MM.1S (cell line): ENCODE measurements around the gene SMOC2.

Source experiments
- DNase-seq: peaks from one replicate; pipeline ENCODE4 v3.0.0-alpha.2; 2015
- H2AFZ ChIP-seq: fragments of 300-600 bp; sonication (generic); 2 replicates; pipeline ENCODE4 v1.6.0; 2016; ENCODE audit warnings: antibody characterized with exemption, low read length
- H3F3A ChIP-seq: fragments of 300-600 bp; sonication (generic); 2 replicates; pipeline ENCODE4 v1.6.1; 2016; ENCODE audit warnings: mild to moderate bottlenecking, antibody characterized with exemption, low read length, moderate library complexity, mixed read lengths; ENCODE audit not compliant: insufficient read depth
- H3K27ac ChIP-seq: fragments of 300-600 bp; sonication (generic); 2 replicates; pipeline ENCODE4 v1.5.1; 2016; ENCODE audit warnings: mild to moderate bottlenecking, low read length
- H3K27me3 ChIP-seq: fragments of 300-600 bp; sonication (generic); replicated peaks from 2 replicates; pipeline ENCODE4 v1.6.0; 2016; ENCODE audit warnings: low read length; ENCODE audit not compliant: insufficient read depth
- H3K36me3 ChIP-seq: fragments of 300-600 bp; sonication (generic); replicated peaks from 2 replicates; pipeline ENCODE4 v1.6.1; 2016; ENCODE audit warnings: mild to moderate bottlenecking, low read length, mixed read lengths; ENCODE audit not compliant: insufficient read depth
- H3K4me1 ChIP-seq: fragments of 300-600 bp; sonication (generic); 2 replicates; pipeline ENCODE4 v1.6.1; 2016; ENCODE audit warnings: low read length, mixed read lengths
- H3K4me2 ChIP-seq: fragments of 300-600 bp; sonication (generic); 2 replicates; pipeline ENCODE4 v1.6.0; 2016; ENCODE audit warnings: low read depth, low read length
- H3K4me3 ChIP-seq: fragments of 300-600 bp; sonication (generic); 2 replicates; pipeline ENCODE4 v1.5.1; 2016; ENCODE audit warnings: low read length, mixed read lengths
- H3K79me2 ChIP-seq: fragments of 300-600 bp; sonication (generic); 2 replicates; pipeline ENCODE4 v1.6.1; 2016; ENCODE audit warnings: mixed run types, low read length, mixed read lengths
- H3K9ac ChIP-seq: fragments of 300-600 bp; sonication (generic); 2 replicates; pipeline ENCODE4 v1.6.1; 2016; ENCODE audit warnings: low read length, mixed read lengths
- H3K9me2 ChIP-seq: fragments of 300-600 bp; sonication (generic); replicated peaks from 2 replicates; pipeline ENCODE4 v1.6.1; 2016; ENCODE audit warnings: mild to moderate bottlenecking, low read length, mixed read lengths; ENCODE audit not compliant: insufficient read depth
- H3K9me3 ChIP-seq: fragments of 300-600 bp; sonication (generic); replicated peaks from 2 replicates; pipeline ENCODE4 v1.6.1; 2016; ENCODE audit warnings: mild to moderate bottlenecking, low read length, mixed read lengths; ENCODE audit not compliant: insufficient read depth
- H4K20me1 ChIP-seq: fragments of 300-600 bp; sonication (generic); 2 replicates; pipeline ENCODE4 v1.6.1; 2016; ENCODE audit warnings: mild to moderate bottlenecking, low read length, moderate library complexity, mixed read lengths; ENCODE audit not compliant: insufficient read depth
- EZH2 ChIP-seq: fragments of 300-600 bp; sonication (generic); optimal IDR thresholded peaks from 2 replicates; pipeline ENCODE3; 2017; ENCODE audit warnings: low read depth, mild to moderate bottlenecking, antibody characterized with exemption, low read length, mixed read lengths
- EZH2phosphoT487 ChIP-seq: fragments of 300-600 bp; sonication (generic); IDR thresholded peaks from 2 replicates; pipeline ENCODE4 v1.6.1; 2018; ENCODE audit warnings: antibody characterized with exemption, low read length
- TF ChIP-seq, protein P1 (sequence below): fragments of 300-600 bp; sonication (generic); IDR thresholded peaks from 2 replicates; pipeline ENCODE4 v1.5.1; 2016; ENCODE audit warnings: antibody characterized with exemption, low read length, mixed read lengths

The SMOC2 gene

DNA sequence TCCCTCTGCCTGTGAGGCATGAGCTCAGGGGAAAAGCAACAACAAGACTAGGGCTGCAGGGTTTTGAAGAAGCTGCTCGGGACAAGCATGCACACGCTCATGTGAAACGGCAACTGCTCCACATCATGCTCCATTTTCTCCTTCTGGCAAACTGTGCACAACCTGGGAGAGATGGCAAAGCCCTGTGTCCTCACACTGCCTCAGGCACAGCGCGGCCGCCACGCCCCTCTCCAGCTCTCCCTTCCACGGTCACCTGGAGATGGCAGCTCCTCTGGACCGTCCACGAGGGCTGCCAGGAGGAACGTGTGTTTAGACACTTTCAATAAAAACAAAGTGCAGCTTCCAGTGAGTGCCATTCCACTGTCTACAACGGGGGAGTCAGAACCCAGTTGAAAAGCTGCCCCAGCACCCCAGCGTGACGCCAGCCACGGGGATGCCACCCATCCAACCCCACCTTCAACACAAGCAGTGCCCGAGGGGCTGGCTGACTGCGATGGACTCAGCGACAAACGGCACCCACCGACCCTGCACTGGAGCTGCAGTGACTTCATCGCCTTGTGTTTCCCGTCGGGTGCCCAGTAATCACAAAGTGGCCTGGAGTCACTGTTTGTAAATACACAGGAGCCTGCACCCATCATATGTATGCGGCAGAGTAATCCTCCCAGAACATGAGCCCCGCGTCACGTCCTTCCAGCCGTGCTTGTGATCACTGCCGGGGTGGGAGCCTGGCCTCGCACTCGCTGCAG, 16.1 kb downstream of the SMOC2 start:
- Histone ChIP-seq H3K4me2 (no peak overlapping the region), H3K27ac (no peak overlapping the region), H3K79me2 (no peaks in the 10 kb centered on the region), H3K4me1 (no peaks in the 10 kb centered on the region), H3K9me2 (no peaks in the 10 kb centered on the region), H3F3A (no peaks in the 10 kb centered on the region), H3K36me3 (no peaks in the 10 kb centered on the region), H3K27me3 (no peaks in the 10 kb centered on the region), H3K4me3 (no peak overlapping the region), H3K9ac (no peak overlapping the region), H3K9me3 (no peaks in the 10 kb centered on the region), H4K20me1 (no peaks in the 10 kb centered on the region), H2AFZ (no peak overlapping the region)
- TF ChIP-seq, protein P1, sequence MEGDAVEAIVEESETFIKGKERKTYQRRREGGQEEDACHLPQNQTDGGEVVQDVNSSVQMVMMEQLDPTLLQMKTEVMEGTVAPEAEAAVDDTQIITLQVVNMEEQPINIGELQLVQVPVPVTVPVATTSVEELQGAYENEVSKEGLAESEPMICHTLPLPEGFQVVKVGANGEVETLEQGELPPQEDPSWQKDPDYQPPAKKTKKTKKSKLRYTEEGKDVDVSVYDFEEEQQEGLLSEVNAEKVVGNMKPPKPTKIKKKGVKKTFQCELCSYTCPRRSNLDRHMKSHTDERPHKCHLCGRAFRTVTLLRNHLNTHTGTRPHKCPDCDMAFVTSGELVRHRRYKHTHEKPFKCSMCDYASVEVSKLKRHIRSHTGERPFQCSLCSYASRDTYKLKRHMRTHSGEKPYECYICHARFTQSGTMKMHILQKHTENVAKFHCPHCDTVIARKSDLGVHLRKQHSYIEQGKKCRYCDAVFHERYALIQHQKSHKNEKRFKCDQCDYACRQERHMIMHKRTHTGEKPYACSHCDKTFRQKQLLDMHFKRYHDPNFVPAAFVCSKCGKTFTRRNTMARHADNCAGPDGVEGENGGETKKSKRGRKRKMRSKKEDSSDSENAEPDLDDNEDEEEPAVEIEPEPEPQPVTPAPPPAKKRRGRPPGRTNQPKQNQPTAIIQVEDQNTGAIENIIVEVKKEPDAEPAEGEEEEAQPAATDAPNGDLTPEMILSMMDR, result no peak
- TF ChIP-seq EZH2 (no peak), EZH2phosphoT487 (no peak)
- DNase-seq, result no peak

DNA sequence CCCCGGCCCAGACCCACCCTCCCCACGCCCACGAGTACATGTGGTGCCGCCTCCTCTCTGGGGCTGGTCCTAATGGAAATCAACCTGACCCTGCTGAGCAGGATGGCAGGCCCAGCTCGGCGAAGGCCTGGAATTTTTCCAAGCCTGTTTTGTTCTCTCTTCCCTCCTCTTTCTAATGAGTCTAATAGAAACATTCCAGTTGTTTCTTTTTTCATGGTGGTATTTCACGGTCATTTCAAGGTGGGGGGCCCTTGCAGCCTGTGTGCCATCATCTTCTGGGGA, 16.6 kb downstream of the SMOC2 start:
- H3F3A ChIP-seq, result no peaks in the 10 kb centered on the region
- H3K9me3 ChIP-seq, result no peaks in the 10 kb centered on the region
- no peaks in the 10 kb centered on the region for H4K20me1 ChIP-seq
- H3K27me3 ChIP-seq, result no peaks in the 10 kb centered on the region
- no peak overlapping the region for H3K4me3 ChIP-seq
- no peaks in the 10 kb centered on the region for H3K9me2 ChIP-seq
- H3K4me2 ChIP-seq, result no peak overlapping the region
- H3K4me1 ChIP-seq, result no peaks in the 10 kb centered on the region
- TF ChIP-seq, protein P1, result no peak
- no peak for TF ChIP-seq EZH2
- no peak for TF ChIP-seq EZH2phosphoT487
- no peak overlapping the region for H3K27ac ChIP-seq
- H3K36me3 ChIP-seq, result no peaks in the 10 kb centered on the region
- H3K9ac ChIP-seq, result no peak overlapping the region
- no peak overlapping the region for H2AFZ ChIP-seq
- no peaks in the 10 kb centered on the region for H3K79me2 ChIP-seq
- no peak for DNase-seq

DNA sequence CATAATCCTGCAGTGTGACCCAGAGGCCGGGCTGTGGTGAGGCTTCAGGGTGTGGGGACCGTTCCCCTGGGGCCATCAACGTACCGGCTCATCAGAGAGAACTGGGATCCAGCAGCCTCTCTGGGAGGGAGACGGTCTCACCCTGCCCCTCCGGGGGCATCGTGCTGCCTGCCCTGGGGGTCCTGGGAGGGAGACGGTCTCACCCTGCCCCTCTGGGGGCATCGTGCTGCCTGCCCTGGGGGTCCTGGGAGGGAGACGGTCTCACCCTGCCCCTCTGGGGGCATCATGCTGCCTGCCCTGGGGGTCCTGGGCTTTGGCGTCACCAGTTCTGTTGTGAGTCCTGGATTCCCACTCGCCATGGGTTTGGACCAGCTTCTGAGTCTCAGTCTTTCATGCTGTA, 17.1 kb downstream of the SMOC2 start:
- H3K27me3 ChIP-seq, result no peaks in the 10 kb centered on the region

More for the DNA sequence above, 17.1 kb downstream of the SMOC2 start:
- Histone ChIP-seq H3K9ac (no peak overlapping the region), H3K4me3 (no peak overlapping the region), H3K79me2 (no peaks in the 10 kb centered on the region), H3K4me1 (no peaks in the 10 kb centered on the region), H4K20me1 (no peaks in the 10 kb centered on the region), H3F3A (no peaks in the 10 kb centered on the region), H3K36me3 (no peaks in the 10 kb centered on the region), H3K9me3 (no peaks in the 10 kb centered on the region), H2AFZ (no peak overlapping the region), H3K27ac (no peak overlapping the region), H3K4me2 (no peak overlapping the region), H3K9me2 (no peaks in the 10 kb centered on the region)
- no peak for DNase-seq
- TF ChIP-seq EZH2 (no peak), EZH2phosphoT487 (no peak)
- TF ChIP-seq, protein P1, result no peak
